GM19193 (cell line): ENCODE results near the gene GRIN3A.

ENCODE experiments used
- POLR2A ChIP-seq: IDR thresholded peaks from 4 replicates; pipeline ENCODE4 v1.6.1; 2011; ENCODE audit not compliant: insufficient read depth, insufficient read length; ENCODE audit errors: extremely low read depth

The GRIN3A gene

GRCh38 chr9:101574731-101575333 is 163.6 kb downstream of the GRIN3A start:
- no peak for TF ChIP-seq POLR2A

- no peak for TF ChIP-seq POLR2A
Measured at GRCh38 chr9:101572316-101572715, 166.1 kb downstream of the GRIN3A start.

GRCh38 chr9:101571114-101571513 is 167.3 kb downstream of the GRIN3A start:
- no peak for TF ChIP-seq POLR2A

- no peak for TF ChIP-seq POLR2A
Measured at GRCh38 chr9:101569741-101570501, 168.5 kb downstream of the GRIN3A start.

GRCh38 chr9:101567725-101568350 is 170.6 kb downstream of the GRIN3A start:
- no peak for TF ChIP-seq POLR2A

GRCh38 chr9:101566904-101567724 is 171.3 kb downstream of the GRIN3A start:
- no peak for TF ChIP-seq POLR2A

- TF ChIP-seq POLR2A = no peak
Measured at GRCh38 chr9:101564252-101564651, 174.2 kb downstream of the GRIN3A start.

- no peak for TF ChIP-seq POLR2A
Measured at GRCh38 chr9:101562966-101563365, 175.5 kb downstream of the GRIN3A start.

- no peak for TF ChIP-seq POLR2A
Measured at GRCh38 chr9:101561740-101562139, 176.7 kb downstream of the GRIN3A start.

GRCh38 chr9:101543098-101543735 is 195.2 kb downstream of the GRIN3A start:
- no peak for TF ChIP-seq POLR2A

GRCh38 chr9:101540069-101540468 is 198.4 kb downstream of the GRIN3A start:
- TF ChIP-seq POLR2A = no peak

- TF ChIP-seq POLR2A = no peak
Measured at GRCh38 chr9:101536938-101537337, 201.5 kb downstream of the GRIN3A start.

- TF ChIP-seq POLR2A = no peak
Measured at GRCh38 chr9:101536351-101536750, 202.1 kb downstream of the GRIN3A start.

GRCh38 chr9:101533334-101534204 is 204.9 kb downstream of the GRIN3A start, which contains the start of gene RNF20:
Gene RNF20 (plus strand): TSS chr9:101533853. CDS start chr9:101535424, 1,571 bp downstream.
- TF ChIP-seq POLR2A = peak; percentile 62

GRCh38 chr9:101530076-101530711 is 208.3 kb downstream of the GRIN3A start:
- TF ChIP-seq POLR2A = no peak
